ENCODE results near the gene GDPD3.

Gene GDPD3, protein sequence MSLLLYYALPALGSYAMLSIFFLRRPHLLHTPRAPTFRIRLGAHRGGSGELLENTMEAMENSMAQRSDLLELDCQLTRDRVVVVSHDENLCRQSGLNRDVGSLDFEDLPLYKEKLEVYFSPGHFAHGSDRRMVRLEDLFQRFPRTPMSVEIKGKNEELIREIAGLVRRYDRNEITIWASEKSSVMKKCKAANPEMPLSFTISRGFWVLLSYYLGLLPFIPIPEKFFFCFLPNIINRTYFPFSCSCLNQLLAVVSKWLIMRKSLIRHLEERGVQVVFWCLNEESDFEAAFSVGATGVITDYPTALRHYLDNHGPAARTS

DNA sequence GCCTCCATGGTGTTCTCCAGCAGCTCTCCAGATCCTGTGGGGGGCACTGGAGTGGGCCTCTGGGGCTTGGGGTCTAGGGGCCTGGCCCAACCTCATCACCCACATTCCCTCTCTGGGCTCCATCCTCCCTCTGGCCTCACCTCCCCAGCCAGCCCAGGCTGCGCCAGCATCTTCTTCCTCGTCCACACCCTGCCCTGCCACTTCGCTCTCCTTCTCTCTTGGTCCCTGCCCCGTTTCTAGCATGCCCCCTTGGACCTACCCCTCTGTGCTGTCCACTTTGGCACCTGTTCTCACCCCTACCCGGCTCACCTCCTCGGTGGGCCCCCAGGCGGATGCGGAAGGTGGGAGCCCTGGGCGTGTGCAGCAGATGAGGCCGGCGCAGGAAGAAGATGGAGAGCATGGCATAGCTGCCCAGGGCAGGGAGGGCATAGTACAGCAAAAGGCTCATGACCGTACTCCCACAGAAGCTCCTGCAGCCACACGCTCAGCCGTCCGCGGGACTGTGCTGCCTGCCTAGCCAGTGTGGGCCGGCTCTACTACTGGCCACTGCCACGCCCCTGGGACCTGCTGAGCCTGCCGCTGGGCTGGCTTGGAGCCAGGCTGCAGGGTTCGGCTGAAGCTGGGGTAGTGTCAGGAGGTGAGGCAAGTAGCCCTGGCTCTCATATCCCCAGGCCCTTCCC is at the start of gene GDPD3:
Gene GDPD3, minus strand, starts transcription at position 507 of the 680 bp plus-strand sequence. Its CDS starts 59 bp downstream, at position 448.
- Histone ChIP-seq H3K4me3 (ENCODE audit: low read depth, low read length) (no peak within 1 kb of the TSS), H3K9me3 (ENCODE audit: control insufficient read depth, insufficient read depth, low read length) (no peaks in the 10 kb centered on the region), H3K27ac (ENCODE audit: low read depth, low read length) (no peak within 1 kb of the TSS), H3K4me1 (ENCODE audit: control insufficient read depth, insufficient read depth, low read length) (no peaks in the 10 kb centered on the region), H3K27me3 (ENCODE audit: control insufficient read depth, insufficient read depth, low read length) (no peaks in the 10 kb centered on the region), H3K9ac (ENCODE audit: low read depth, low read length) (no peak within 1 kb of the TSS), H3K36me3 (ENCODE audit: control insufficient read depth, insufficient read depth, low read length) (peaks cover 17% of the 10 kb centered on the region)

DNA sequence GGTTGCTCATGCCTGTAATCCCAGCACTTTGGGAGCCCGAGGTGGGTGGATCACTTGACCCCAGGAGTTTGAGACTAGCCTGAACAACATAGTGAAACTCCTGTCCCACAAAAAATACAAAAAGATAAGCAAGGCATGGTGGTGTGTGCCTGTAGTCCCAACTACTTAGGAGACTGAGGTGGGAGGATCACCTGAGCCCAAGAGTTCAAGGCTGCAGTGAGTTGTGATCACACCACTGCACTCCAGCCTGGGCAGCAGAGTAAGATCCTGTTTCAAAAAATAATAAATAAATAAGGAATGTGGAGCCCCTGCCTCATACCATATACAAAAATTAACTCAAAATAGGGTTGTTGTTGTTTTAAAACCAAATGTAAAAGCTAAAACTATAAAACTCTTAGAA is 43.9 kb upstream of the GDPD3 start:
- H3K9ac ChIP-seq (ENCODE audit: low read depth, low read length): no peak overlapping the region
- H3K4me3 ChIP-seq (ENCODE audit: low read depth, low read length): no peak overlapping the region

DNA sequence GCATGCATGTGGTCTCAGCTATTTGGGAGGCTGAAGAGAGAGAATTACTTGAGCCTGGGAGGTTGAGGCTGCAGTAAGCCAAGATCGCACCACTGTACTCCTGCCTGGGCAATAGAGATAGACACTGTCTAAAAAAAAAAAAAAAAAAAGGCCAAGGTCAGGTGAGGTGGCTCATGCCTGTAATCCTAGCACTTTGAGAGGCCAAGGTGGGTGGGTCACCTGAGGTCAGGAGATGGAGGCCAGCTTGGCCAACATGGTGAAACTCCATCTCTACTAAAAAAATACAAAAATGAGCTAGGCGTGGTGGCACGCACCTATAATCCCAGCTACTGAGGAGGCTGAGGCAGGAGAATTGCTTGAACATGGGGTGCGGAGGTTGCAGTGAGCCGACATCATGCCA is 41.9 kb upstream of the GDPD3 start:
- Histone ChIP-seq H3K27ac (ENCODE audit: low read depth, low read length) (no peak overlapping the region), H3K4me1 (ENCODE audit: control insufficient read depth, insufficient read depth, low read length) (no peaks in the 10 kb centered on the region), H3K36me3 (ENCODE audit: control insufficient read depth, insufficient read depth, low read length) (no peaks in the 10 kb centered on the region), H3K4me3 (ENCODE audit: low read depth, low read length) (no peak overlapping the region), H3K9ac (ENCODE audit: low read depth, low read length) (no peak overlapping the region), H3K9me3 (ENCODE audit: control insufficient read depth, insufficient read depth, low read length) (no peaks in the 10 kb centered on the region), H3K27me3 (ENCODE audit: control insufficient read depth, insufficient read depth, low read length) (no peaks in the 10 kb centered on the region)

More for the DNA sequence above, 43.9 kb upstream of the GDPD3 start:
- Histone ChIP-seq H3K27me3 (ENCODE audit: control insufficient read depth, insufficient read depth, low read length) (no peaks in the 10 kb centered on the region), H3K4me1 (ENCODE audit: control insufficient read depth, insufficient read depth, low read length) (no peaks in the 10 kb centered on the region), H3K9me3 (ENCODE audit: control insufficient read depth, insufficient read depth, low read length) (no peaks in the 10 kb centered on the region), H3K36me3 (ENCODE audit: control insufficient read depth, insufficient read depth, low read length) (no peaks in the 10 kb centered on the region), H3K27ac (ENCODE audit: low read depth, low read length) (no peak overlapping the region)

DNA sequence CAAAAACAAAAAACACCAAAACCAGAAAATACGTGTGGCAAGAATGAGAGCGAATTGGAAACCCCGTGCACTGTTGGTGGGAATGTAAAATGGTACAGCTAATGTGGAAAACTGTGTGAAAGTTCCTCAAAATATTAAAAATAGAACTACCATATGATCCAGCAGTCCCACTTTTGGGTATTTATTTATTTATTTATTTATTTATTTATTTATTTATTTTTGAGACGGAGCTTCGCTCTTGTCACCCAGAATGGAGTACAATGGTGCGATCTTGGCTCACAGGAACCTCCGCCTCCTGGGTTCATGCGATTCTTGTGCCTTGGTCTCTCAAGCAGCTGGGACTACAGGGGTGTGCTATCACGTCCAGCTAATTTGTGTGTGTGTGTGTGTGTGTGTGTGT is 39.2 kb upstream of the GDPD3 start:
- H3K9ac ChIP-seq (ENCODE audit: low read depth, low read length): no peak overlapping the region
- H3K4me1 ChIP-seq (ENCODE audit: control insufficient read depth, insufficient read depth, low read length): no peaks in the 10 kb centered on the region
- no peak overlapping the region for H3K4me3 ChIP-seq (ENCODE audit: low read depth, low read length)
- no peak overlapping the region for H3K27ac ChIP-seq (ENCODE audit: low read depth, low read length)
- H3K27me3 ChIP-seq (ENCODE audit: control insufficient read depth, insufficient read depth, low read length): no peaks in the 10 kb centered on the region
- H3K9me3 ChIP-seq (ENCODE audit: control insufficient read depth, insufficient read depth, low read length): 0 out of 2 replicates have a peak, but pooled peaks cover 5% of the 10 kb centered on the region
- H3K36me3 ChIP-seq (ENCODE audit: control insufficient read depth, insufficient read depth, low read length): no peaks in the 10 kb centered on the region

DNA sequence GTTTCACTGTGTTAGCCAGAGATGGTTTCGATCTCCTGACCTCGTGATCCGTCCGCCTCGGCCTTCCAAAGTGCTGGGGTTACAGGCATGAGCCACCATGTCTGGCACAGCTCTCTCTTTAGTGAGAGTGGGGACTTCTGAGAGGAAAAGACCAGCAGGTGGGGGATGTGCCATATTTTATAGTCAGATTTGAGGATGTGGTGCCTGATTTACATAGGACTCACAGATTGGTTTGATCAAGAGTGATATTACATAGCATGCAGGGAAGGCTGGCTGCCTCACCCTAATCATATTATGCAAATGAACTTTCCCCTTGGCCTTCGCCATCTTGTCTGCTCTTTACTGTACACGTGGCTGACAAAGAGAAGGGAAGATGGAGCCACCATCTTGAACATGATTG is 37.8 kb upstream of the GDPD3 start:
- H3K9me3 ChIP-seq (ENCODE audit: control insufficient read depth, insufficient read depth, low read length): 0 out of 2 replicates have a peak, but pooled peaks cover 5% of the 10 kb centered on the region
- H3K36me3 ChIP-seq (ENCODE audit: control insufficient read depth, insufficient read depth, low read length): no peaks in the 10 kb centered on the region
- no peak overlapping the region for H3K4me3 ChIP-seq (ENCODE audit: low read depth, low read length)
- H3K27me3 ChIP-seq (ENCODE audit: control insufficient read depth, insufficient read depth, low read length): no peaks in the 10 kb centered on the region
- H3K27ac ChIP-seq (ENCODE audit: low read depth, low read length): no peak overlapping the region
- H3K9ac ChIP-seq (ENCODE audit: low read depth, low read length): no peak overlapping the region
- no peaks in the 10 kb centered on the region for H3K4me1 ChIP-seq (ENCODE audit: control insufficient read depth, insufficient read depth, low read length)

DNA sequence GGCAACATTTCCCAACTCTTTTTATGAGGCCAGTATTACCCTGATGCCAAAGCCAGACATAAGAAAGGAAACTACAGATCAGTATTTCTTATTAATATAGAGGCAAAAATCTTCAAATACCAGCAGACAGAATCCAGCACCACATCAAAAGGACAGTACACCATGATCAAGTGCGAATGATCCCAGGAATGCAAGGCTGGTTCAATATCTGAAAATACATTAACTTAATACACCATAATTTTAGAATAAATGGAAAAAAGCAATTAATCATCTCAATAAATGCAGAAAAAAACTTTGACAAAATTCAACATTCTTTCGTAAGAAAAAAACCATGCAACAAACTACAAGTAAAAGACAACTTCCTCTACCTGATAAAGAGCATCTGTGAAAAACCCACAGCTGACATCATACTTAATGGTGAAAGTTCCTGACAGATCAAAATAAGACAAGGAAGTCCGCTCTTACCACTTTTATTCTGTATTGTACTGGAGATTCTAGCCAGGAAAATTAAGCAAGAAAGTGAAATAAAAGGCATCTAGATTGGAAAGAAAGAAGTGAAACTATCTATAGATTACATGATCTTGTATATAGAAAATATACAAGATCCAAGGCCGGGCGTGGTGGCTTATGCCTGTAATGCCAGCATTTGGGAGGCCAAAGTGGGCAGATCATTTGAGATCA is 36.1 kb upstream of the GDPD3 start:
- H3K36me3 ChIP-seq (ENCODE audit: control insufficient read depth, insufficient read depth, low read length): no peaks in the 10 kb centered on the region
- no peaks in the 10 kb centered on the region for H3K4me1 ChIP-seq (ENCODE audit: control insufficient read depth, insufficient read depth, low read length)
- H3K4me3 ChIP-seq (ENCODE audit: low read depth, low read length): no peak overlapping the region
- H3K27me3 ChIP-seq (ENCODE audit: control insufficient read depth, insufficient read depth, low read length): no peaks in the 10 kb centered on the region
- H3K9me3 ChIP-seq (ENCODE audit: control insufficient read depth, insufficient read depth, low read length): 0 out of 2 replicates have a peak, but pooled peaks cover 5% of the 10 kb centered on the region
- no peak overlapping the region for H3K27ac ChIP-seq (ENCODE audit: low read depth, low read length)
- H3K9ac ChIP-seq (ENCODE audit: low read depth, low read length): no peak overlapping the region

DNA sequence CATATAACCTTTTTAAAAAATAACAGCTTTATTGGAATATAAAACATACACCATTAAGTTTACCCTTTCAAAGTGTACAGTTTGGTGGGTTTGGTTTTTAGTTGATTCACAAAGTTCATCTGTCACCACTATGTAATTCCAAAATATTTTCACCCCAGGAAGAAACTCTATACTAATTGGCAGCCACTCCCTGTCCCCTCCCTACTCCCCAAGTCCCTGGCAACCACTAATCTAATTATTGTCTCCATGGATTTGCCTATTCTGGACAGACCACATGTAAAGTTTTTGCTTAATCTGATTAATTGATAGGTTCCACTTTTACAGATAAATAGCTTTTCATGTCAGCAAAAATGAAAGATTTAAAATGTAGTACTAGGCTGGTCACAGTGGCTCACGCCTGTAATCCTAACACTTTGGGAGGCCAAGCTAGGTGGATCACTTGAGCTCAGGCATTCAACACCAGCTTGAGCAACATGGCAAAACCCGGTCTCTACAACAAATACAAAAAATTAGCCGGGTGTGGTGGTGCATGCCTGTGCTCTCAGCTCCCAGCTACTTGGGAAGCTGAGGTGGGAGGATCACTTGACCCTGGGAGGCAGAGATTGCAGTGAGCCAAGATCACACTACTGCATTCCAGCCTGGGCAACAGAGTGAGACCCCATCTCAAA is 34.6 kb upstream of the GDPD3 start:
- 0 out of 2 replicates have a peak, but pooled peaks cover 5% of the 10 kb centered on the region for H3K9me3 ChIP-seq (ENCODE audit: control insufficient read depth, insufficient read depth, low read length)
- no peaks in the 10 kb centered on the region for H3K4me1 ChIP-seq (ENCODE audit: control insufficient read depth, insufficient read depth, low read length)
- no peak overlapping the region for H3K27ac ChIP-seq (ENCODE audit: low read depth, low read length)
- H3K9ac ChIP-seq (ENCODE audit: low read depth, low read length): no peak overlapping the region
- H3K4me3 ChIP-seq (ENCODE audit: low read depth, low read length): no peak overlapping the region
- H3K36me3 ChIP-seq (ENCODE audit: control insufficient read depth, insufficient read depth, low read length): no peaks in the 10 kb centered on the region
- H3K27me3 ChIP-seq (ENCODE audit: control insufficient read depth, insufficient read depth, low read length): no peaks in the 10 kb centered on the region

DNA sequence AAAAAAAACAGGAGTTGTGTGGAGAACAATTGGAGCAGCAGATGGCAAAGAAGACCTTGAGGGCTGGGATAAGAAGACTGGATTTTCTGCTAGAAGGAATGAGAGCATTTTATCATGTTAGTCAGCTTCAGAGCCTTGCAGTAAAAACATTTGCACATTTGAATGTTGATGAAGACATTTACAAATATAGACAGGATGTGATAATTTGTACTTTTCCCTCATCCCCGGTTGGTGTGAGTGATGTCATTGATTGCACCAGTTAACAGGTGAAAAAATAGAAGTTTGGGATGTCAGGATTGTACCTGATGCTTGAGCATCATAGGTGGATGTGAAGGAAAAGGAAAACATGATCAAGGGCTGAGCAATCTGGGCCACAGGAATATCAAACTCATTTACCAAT is 32.3 kb upstream of the GDPD3 start:
- no peak overlapping the region for H3K4me3 ChIP-seq (ENCODE audit: low read depth, low read length)
- H3K36me3 ChIP-seq (ENCODE audit: control insufficient read depth, insufficient read depth, low read length): no peaks in the 10 kb centered on the region
- no peaks in the 10 kb centered on the region for H3K27me3 ChIP-seq (ENCODE audit: control insufficient read depth, insufficient read depth, low read length)
- H3K27ac ChIP-seq (ENCODE audit: low read depth, low read length): no peak overlapping the region
- 0 out of 2 replicates have a peak, but pooled peaks cover 5% of the 10 kb centered on the region for H3K9me3 ChIP-seq (ENCODE audit: control insufficient read depth, insufficient read depth, low read length)
- no peak overlapping the region for H3K9ac ChIP-seq (ENCODE audit: low read depth, low read length)
- H3K4me1 ChIP-seq (ENCODE audit: control insufficient read depth, insufficient read depth, low read length): no peaks in the 10 kb centered on the region

DNA sequence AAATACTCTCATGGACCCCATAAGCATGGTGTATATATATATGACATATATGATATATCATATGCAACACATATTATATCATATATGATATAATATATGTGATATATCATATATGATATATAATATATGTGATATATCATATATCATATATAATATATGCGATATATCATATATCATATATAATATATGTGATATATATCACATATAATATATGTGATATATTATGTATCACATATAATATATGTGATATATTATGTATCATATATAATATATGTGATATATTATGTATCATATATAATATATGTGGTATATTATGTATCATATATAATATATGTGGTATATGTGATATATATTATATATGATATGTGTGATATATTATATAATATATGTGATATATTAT is 31.6 kb upstream of the GDPD3 start:
- 0 out of 2 replicates have a peak, but pooled peaks cover 5% of the 10 kb centered on the region for H3K9me3 ChIP-seq (ENCODE audit: control insufficient read depth, insufficient read depth, low read length)
- H3K9ac ChIP-seq (ENCODE audit: low read depth, low read length): no peak overlapping the region
- H3K4me3 ChIP-seq (ENCODE audit: low read depth, low read length): no peak overlapping the region
- no peaks in the 10 kb centered on the region for H3K4me1 ChIP-seq (ENCODE audit: control insufficient read depth, insufficient read depth, low read length)
- H3K27ac ChIP-seq (ENCODE audit: low read depth, low read length): no peak overlapping the region
- H3K27me3 ChIP-seq (ENCODE audit: control insufficient read depth, insufficient read depth, low read length): no peaks in the 10 kb centered on the region
- H3K36me3 ChIP-seq (ENCODE audit: control insufficient read depth, insufficient read depth, low read length): no peaks in the 10 kb centered on the region

DNA sequence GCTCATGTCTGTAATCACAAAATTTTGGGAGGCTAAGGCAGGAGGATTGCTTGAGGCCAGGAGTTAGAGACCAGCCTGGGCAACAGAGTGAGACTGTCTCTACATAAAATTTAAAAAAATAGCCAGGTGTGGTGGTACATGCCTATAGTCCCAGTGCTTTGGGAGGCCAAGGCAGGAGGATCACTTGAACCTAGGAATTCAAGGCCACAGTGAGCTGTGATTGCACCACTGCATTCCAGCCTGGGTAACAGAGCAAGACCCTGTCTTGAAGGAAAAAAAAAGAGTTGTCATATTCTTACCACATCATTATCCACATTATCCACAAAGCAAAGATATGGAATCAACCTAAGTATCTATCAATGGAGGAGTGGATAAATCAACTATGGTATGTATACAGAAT is 30.7 kb upstream of the GDPD3 start:
- H3K4me3 ChIP-seq (ENCODE audit: low read depth, low read length): no peak overlapping the region
- no peaks in the 10 kb centered on the region for H3K36me3 ChIP-seq (ENCODE audit: control insufficient read depth, insufficient read depth, low read length)
- H3K9ac ChIP-seq (ENCODE audit: low read depth, low read length): no peak overlapping the region
- no peaks in the 10 kb centered on the region for H3K27me3 ChIP-seq (ENCODE audit: control insufficient read depth, insufficient read depth, low read length)
- H3K4me1 ChIP-seq (ENCODE audit: control insufficient read depth, insufficient read depth, low read length): no peaks in the 10 kb centered on the region
- no peak overlapping the region for H3K27ac ChIP-seq (ENCODE audit: low read depth, low read length)
- no peaks in the 10 kb centered on the region for H3K9me3 ChIP-seq (ENCODE audit: control insufficient read depth, insufficient read depth, low read length)

All from HUES48 (cell line).